Esophagus (tissue), 2 donors: ENCODE results near the gene RILPL2. TPM values are rescaled to one million over a fixed set of nuclear protein-coding genes. Genes with fewer than 3 reads are reported as not detected.
"Not testable (repeated sequence)": the region's sequence is repeated elsewhere in the genome, so short reads cannot be mapped to it uniquely, and the experiment has no call there.

ENCODE experiments used
- H3K27ac ChIP-seq, 2 donors: one replicate each; pipeline ENCODE4 v1.5.1; 2013; ENCODE audit warnings: low read depth in 2 of 2, mild to moderate bottlenecking in 2 of 2, inconsistent platforms in 1 of 2, low read length in 1 of 2, moderate library complexity in 1 of 2
- H3K27me3 ChIP-seq, 2 donors: one replicate each; pipeline ENCODE4 v1.6.1; 2013; ENCODE audit warnings: low read length in 2 of 2, control low read depth in 1 of 2, mild to moderate bottlenecking in 1 of 2; ENCODE audit not compliant: insufficient read depth in 2 of 2, control insufficient read depth in 1 of 2
- H3K36me3 ChIP-seq, 2 donors: one replicate each; pipeline ENCODE4 v1.6.1; 2013; ENCODE audit warnings: low read length in 1 of 2; ENCODE audit not compliant: control insufficient read depth in 2 of 2, insufficient read depth in 2 of 2
- H3K4me1 ChIP-seq, 2 donors: one replicate each; pipeline ENCODE4 v1.6.1; 2013; ENCODE audit warnings: low read length in 1 of 2; ENCODE audit not compliant: control insufficient read depth in 2 of 2, insufficient read depth in 2 of 2
- H3K4me3 ChIP-seq, 2 donors: one replicate each; pipeline ENCODE4 v1.5.1; 2013; ENCODE audit warnings: low read length in 2 of 2, mild to moderate bottlenecking in 2 of 2, low read depth in 1 of 2, moderate library complexity in 1 of 2
- H3K9me3 ChIP-seq, 2 donors: one replicate each; pipeline ENCODE4 v1.6.1; 2013; ENCODE audit warnings: mild to moderate bottlenecking in 2 of 2, low read depth in 1 of 2, low read length in 1 of 2, moderate library complexity in 1 of 2; ENCODE audit not compliant: control insufficient read depth in 2 of 2, insufficient read depth in 1 of 2
- WGBS, 2 donors: extraction: QIAGEN DNeasy Blood & Tissue Kit; methylation state at CpG; one replicate each; pipeline ENCODE4 v1.1.7; 2013; 5-methylcytosine and 5-hydroxymethylcytosine counted together
- polyA plus RNA-seq, 2 donors: library from polyadenylated mRNA; stranded (reverse); fragments of 200-250 nt; gene quantifications; one replicate each; pipeline ENCODE4 v1.2.3, GENCODE V29; 2013
- donor health status: healthy with polysubstance abuse.
- donor health status: Bipolar disorder and iron deficiency.

The RILPL2 gene
- polyA plus RNA-seq, 2 donors, result 1.6 to 2.3 TPM

- H3K4me1 ChIP-seq, H3K27me3 ChIP-seq, H3K27ac ChIP-seq, H3K9me3 ChIP-seq, H3K36me3 ChIP-seq, H3K4me3 ChIP-seq: not testable (repeated sequence)
- WGBS, 2 donors, result 37 to 45% methylated on average over 1 of the region's 1 CpG
These were observed 15.7 kb upstream of the RILPL2 start for GRCh38 chr12:123452276-123452550.

- Histone ChIP-seq H3K27me3 (no peaks in the 10 kb centered on the region), H3K36me3 (no peaks in the 10 kb centered on the region), H3K9me3 (no peaks in the 10 kb centered on the region), H3K4me3 (no peak overlapping the region), H3K4me1 (no peaks in the 10 kb centered on the region), H3K27ac (no peak overlapping the region)
- 93 to 95% methylated on average over 9 of the region's 9 CpGs for WGBS, 2 donors
These were observed 14.2 kb upstream of the RILPL2 start for GRCh38 chr12:123450636-123451035.

DNA sequence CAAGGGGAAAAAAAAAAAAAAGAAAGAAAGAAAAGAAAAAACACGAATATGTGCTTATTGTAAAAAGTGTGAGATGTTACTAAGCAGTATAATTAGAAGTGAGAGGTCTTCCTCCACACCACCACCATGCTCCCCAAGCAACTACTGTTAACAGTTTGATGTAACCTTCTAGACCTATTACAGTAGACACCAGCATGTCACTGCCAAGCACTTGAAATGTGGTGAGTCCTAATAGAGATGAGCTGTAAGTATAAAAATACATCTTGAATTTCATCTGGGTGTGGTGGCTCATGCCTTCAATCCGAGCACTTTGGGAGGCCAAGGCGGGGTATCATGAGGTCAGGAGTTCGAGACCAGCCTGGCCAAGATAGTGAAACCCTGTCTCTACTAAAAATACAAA is 13.4 kb upstream of the RILPL2 start:
- Histone ChIP-seq H3K4me3 (no peak overlapping the region), H3K27me3 (no peaks in the 10 kb centered on the region), H3K36me3 (no peaks in the 10 kb centered on the region), H3K9me3 (no peaks in the 10 kb centered on the region), H3K27ac (no peak overlapping the region), H3K4me1 (no peaks in the 10 kb centered on the region)
- WGBS, 2 donors, result 81 to 83% methylated on average over 4 of the region's 4 CpGs

DNA sequence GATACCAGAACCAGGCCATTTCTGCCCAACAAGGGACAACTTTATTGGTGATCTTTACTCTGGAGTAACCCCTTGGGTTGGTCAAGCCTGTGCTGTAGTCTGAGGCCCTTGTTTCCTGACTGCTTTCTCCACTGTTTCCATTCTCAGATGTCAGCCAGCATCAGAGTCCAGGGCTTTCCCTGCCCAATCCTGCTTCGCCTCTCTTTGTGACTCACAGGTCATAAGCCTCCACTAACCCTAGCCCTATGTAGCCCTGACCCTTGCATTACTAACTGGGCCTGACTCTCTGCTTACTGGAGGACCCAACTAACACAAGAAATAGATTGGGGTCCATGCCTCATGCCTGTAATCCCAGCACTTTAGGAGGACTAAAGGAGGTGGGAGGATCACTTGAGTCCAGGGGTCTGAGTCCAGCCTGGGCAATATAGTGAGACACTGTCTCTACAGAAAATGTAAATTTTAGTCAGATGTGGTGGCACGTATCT is 12.8 kb upstream of the RILPL2 start:
- H3K9me3 ChIP-seq, result no peaks in the 10 kb centered on the region
- H3K27me3 ChIP-seq, result no peaks in the 10 kb centered on the region
- no peaks in the 10 kb centered on the region for H3K36me3 ChIP-seq
- no peaks in the 10 kb centered on the region for H3K4me1 ChIP-seq
- H3K4me3 ChIP-seq, result no peak overlapping the region
- no peak overlapping the region for H3K27ac ChIP-seq
- 80 to 92% methylated on average over 2 of the region's 2 CpGs for WGBS, 2 donors

DNA sequence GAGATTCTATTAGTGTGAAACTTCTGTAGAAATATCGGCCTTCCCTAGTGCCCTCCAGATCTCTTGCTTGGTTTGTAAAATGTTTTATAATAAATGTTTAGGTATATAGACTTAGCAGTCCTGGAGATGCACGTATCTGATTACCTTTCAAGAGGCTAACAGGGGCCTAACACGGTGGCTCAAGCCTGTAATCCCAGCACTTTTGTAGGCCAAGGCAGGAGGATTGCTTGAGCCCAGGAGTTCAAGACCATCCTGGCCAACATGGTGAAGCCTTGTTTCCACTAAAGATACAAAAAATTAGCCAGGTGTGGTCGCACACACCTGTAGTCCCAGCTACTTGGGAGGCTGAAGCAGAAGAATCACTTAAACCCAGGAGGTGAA is 9.8 kb upstream of the RILPL2 start:
- 57 to 65% methylated on average over 4 of the region's 4 CpGs for WGBS, 2 donors
- no peaks in the 10 kb centered on the region for H3K9me3 ChIP-seq
- no peak overlapping the region for H3K4me3 ChIP-seq
- peak overlapping the region in 1 of 2 donors; percentile 6 for H3K27ac ChIP-seq
- H3K27me3 ChIP-seq, result no peaks in the 10 kb centered on the region
- no peaks in the 10 kb centered on the region for H3K36me3 ChIP-seq
- H3K4me1 ChIP-seq, result no peaks in the 10 kb centered on the region

DNA sequence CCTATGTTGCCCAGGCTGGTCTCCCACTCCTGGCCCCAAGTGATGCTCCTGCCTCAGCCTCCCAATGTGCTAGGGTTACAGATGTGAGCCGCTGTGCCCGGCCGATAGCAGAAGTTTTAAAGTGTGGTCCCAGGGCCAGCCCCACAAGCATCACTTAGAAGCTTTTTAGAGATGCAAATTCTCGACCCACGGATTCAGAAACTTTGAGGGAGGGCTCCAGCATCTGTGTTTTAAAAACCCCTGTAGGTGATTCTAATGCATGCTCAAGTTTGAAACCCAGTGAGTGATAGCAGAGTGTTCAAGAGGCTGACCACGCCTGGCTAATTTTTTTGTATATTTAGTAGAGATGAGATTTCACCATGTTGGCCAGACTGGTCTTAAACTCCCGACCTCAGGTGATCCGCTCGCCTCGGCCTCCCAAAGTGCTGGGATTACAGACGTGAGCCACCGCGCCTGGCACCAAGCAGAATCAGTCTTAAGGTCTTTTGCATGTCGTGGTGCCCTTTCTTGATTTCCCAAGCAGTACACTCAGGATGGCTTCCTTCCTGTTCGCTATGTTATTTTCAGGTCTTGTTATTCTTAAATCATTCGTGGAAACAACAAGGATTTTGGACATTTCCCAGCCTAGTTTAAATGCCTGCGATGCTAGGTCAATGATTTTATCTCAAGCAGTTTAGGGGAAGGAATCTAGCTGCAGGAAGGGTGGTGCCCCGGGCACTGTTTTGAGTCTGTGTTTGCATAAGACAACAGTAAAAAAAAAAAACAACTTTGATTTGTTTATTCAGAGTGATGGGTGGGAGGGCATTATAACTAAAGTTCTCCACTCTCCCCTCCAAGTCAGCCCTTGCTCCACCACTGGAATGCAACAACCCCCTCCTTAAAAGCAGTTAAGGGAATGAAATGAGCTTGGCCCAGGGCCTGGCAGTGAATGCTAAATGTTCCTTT is 9.2 kb upstream of the RILPL2 start:
- no peaks in the 10 kb centered on the region for H3K4me1 ChIP-seq
- H3K27me3 ChIP-seq, result no peaks in the 10 kb centered on the region
- no peaks in the 10 kb centered on the region for H3K9me3 ChIP-seq
- H3K27ac ChIP-seq, result peak overlapping the region; percentile 35 to 41
- H3K4me3 ChIP-seq, result no peak overlapping the region
- H3K36me3 ChIP-seq, result no peaks in the 10 kb centered on the region
- 40 to 49% methylated on average over 18 of the region's 18 CpGs for WGBS, 2 donors

DNA sequence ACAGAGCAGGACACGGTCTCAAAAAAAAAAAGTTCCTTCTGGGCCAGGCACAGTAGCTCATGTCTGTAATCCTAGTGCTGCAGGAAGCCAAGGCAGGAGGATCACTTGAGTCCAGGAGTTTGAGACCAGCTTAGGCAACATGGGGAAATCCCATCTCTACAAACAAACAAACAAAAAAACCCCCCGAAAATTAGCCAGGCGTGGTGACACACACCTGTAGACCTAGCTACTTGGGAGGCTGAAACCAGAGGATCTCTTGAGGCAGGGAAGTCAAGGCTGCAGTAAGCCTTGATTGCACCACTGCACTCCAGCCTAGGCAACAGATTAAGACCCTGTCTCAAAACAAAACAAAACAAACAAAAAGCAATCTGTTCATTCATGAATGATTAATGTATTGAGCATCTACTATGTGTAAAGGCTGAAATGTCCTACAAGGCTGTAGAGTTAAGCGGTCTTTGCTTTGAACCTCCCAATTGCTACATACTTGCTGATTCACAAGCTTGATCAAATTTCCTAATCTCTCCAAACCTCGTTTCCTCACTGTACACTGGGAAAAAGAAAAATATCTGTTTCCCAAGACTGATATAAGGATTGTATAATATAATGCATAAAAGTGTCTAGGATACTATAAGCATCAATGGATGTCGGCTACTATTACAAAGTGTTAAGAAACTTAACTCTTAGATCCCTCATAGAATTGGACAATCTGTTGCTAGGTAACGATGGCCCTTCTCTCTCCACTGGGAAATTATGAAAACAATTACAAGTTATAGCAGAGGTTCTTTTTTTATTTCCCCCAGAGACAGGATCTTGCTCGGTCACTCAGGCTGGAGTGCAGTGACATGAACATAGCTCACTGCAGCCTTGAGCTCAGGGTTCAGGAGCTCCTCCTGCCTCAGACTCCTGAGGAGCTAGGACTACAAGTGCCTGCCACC is 7.9 kb upstream of the RILPL2 start:
- H3K27me3 ChIP-seq, result no peaks in the 10 kb centered on the region
- 73 to 76% methylated on average over 8 of the region's 8 CpGs for WGBS, 2 donors
- H3K4me3 ChIP-seq, result no peak overlapping the region
- H3K4me1 ChIP-seq, result no peaks in the 10 kb centered on the region
- H3K27ac ChIP-seq, result no peak overlapping the region
- H3K36me3 ChIP-seq, result no peaks in the 10 kb centered on the region
- no peaks in the 10 kb centered on the region for H3K9me3 ChIP-seq

- Histone ChIP-seq H3K4me3 (no peak overlapping the region), H3K36me3 (no peaks in the 10 kb centered on the region), H3K27me3 (no peaks in the 10 kb centered on the region), H3K9me3 (no peaks in the 10 kb centered on the region), H3K4me1 (no peaks in the 10 kb centered on the region), H3K27ac (no peak overlapping the region)
- WGBS, 2 donors, result 84 to 86% methylated on average over 4 of the region's 4 CpGs
These were observed 6.3 kb upstream of the RILPL2 start for GRCh38 chr12:123442774-123443173.

GRCh38 chr12:123441523-123442164 is 5.2 kb upstream of the RILPL2 start:
- no peak overlapping the region for H3K4me3 ChIP-seq

More at GRCh38 chr12:123441523-123442164, 5.2 kb upstream of the RILPL2 start:
- no peak overlapping the region for H3K27ac ChIP-seq
- no peaks in the 10 kb centered on the region for H3K9me3 ChIP-seq
- WGBS, 2 donors, result 88 to 92% methylated on average over 13 of the region's 13 CpGs
- H3K36me3 ChIP-seq, result no peaks in the 10 kb centered on the region
- H3K27me3 ChIP-seq, result no peaks in the 10 kb centered on the region
- H3K4me1 ChIP-seq, result peaks cover 3 to 5% of the 10 kb centered on the region in 2 donors
